ENCODE results near the gene TP53I13.

GRCh38 chr17:29613352-29613837 lies 44.9 kb downstream of the TP53I13 start:
- TF ChIP-seq POLR2A (IDR thresholded peaks at IDR 0.05) (no peak), POLR2AphosphoS5 (IDR thresholded peaks at IDR 0.05) (peak in 1 of 3 donors; percentile 73)
- TF ChIP-seq, protein P1, sequence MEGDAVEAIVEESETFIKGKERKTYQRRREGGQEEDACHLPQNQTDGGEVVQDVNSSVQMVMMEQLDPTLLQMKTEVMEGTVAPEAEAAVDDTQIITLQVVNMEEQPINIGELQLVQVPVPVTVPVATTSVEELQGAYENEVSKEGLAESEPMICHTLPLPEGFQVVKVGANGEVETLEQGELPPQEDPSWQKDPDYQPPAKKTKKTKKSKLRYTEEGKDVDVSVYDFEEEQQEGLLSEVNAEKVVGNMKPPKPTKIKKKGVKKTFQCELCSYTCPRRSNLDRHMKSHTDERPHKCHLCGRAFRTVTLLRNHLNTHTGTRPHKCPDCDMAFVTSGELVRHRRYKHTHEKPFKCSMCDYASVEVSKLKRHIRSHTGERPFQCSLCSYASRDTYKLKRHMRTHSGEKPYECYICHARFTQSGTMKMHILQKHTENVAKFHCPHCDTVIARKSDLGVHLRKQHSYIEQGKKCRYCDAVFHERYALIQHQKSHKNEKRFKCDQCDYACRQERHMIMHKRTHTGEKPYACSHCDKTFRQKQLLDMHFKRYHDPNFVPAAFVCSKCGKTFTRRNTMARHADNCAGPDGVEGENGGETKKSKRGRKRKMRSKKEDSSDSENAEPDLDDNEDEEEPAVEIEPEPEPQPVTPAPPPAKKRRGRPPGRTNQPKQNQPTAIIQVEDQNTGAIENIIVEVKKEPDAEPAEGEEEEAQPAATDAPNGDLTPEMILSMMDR (IDR thresholded peaks at IDR 0.05), result peak; percentile 72 to 93

Measured in suprapubic skin (tissue), 4 donors.